Inflammatory macrophage treated with lipopolysaccharide for 4 hours (primary cell): ENCODE results near the gene SH3PXD2A.

Experiments used
- DNase-seq: peaks from one replicate; pipeline ENCODE4 v3.0.0-alpha.2; 2020

SH3PXD2A gene

DNA sequence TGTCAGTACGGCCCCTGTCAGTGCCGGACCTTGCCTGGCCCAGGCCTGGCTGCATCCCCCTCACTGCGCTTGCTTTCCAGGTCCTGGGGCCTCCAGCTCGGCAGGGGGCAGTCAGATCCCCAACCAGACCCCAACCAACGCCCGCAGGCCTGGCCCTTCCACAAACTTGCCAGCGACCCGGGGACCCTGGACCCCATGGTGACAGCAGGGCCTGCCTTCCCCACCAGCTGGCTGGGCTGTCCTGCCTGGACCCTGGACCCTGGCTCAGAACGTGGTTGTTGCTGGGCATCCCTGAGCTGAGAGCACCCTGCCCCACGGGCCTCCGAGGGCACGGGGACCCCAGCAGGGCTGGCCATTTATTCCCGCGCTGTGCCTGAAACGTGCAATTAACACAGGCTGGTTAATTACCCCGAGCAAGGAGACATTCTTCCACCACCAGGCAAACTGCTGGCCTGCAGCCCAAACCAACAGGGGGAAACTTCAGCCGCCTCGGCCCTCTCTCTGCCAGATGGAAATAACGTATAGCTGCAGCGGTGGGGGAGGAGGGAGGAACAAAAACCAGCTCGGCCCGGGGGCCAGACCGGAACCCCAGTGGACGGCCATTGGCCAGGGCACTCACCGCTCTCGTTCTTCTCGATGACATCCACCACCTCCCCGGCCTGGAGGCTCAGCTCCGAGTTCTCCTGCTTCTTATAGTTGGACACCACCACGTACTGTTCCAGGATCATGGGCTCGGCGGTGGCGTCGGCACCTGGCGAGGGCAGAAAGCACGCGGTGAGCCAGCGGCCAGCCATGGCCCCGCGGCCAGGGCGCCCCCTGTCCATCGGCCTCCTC, 194.8 kb downstream of the SH3PXD2A start:
- peak; percentile 58 for DNase-seq

DNA sequence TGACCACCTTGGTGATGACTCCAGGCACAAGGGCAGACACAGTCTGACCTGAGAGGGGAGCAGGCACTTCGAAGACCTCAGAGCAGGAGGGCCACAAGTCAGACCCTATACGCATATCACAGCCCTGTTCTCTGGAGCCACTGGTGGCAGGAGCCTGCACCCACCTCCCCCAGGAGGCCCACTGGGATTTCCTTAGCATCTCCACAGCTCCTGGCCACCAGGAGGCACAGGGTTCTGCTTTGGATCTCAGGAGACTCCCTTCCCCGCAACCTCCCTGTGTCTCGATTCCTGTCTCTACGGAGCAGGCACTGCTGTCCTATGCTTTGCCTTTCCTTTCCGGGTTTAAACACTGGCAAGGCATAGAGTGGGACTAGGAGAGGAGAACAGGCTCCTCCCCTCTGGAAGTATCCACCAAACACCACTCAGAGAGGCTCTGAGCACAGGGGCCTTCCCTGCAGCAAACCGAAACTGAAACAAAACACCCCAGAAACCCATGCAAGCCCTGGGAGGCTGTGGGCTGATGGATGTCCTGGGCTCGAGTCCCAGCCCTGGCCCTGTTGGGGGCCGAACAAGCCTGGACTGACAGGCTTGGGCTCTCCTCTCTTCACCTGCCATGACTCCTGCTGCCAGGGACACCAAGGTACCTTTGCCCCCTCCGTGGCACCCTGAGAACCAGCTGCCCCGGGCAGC, 195.6 kb downstream of the SH3PXD2A start:
- DNase-seq, result peak; percentile 90

- DNase-seq, result no peak
Measured at GRCh38 chr10:103658049-103658577, 197.3 kb downstream of the SH3PXD2A start.

GRCh38 chr10:103657061-103657591, 198.2 kb downstream of the SH3PXD2A start:
- DNase-seq, result peak; percentile 28

GRCh38 chr10:103654925-103655324, 200.5 kb downstream of the SH3PXD2A start:
- DNase-seq, result no peak

GRCh38 chr10:103653581-103654037, 201.8 kb downstream of the SH3PXD2A start:
- DNase-seq, result no peak

DNA sequence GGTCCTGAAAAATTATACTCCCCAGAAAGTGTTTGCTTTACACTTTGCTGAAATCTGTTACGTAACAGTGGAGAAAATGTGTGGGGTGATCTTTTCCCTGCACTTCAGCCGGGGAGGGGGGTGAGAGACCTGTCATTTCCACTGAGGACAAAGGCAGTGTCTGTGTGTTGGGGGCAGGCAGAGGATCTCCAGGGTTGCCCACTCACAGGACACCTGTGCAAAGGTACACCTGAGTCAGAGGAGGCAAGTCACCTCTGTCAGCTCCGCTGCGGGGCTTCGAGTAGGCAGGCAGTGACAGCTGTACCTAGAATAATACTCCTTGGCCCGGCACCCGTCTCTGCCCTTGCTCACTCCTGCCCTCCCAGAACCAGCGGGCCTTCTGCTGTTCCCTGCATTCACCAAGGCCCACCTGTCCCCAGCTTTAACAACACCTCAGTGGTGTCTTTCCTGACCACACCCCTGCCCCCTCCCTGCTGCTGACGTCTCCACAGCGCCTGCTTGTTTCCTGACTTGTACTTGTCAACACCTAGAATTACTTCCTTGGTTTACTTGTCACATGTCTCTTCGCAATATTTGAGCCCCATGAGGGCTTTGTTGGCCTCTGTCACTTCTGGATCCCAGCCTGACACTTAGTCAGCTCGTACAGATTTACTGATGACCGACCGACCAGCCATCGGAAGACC, 202.6 kb downstream of the SH3PXD2A start:
- peak; percentile 37 for DNase-seq

DNA sequence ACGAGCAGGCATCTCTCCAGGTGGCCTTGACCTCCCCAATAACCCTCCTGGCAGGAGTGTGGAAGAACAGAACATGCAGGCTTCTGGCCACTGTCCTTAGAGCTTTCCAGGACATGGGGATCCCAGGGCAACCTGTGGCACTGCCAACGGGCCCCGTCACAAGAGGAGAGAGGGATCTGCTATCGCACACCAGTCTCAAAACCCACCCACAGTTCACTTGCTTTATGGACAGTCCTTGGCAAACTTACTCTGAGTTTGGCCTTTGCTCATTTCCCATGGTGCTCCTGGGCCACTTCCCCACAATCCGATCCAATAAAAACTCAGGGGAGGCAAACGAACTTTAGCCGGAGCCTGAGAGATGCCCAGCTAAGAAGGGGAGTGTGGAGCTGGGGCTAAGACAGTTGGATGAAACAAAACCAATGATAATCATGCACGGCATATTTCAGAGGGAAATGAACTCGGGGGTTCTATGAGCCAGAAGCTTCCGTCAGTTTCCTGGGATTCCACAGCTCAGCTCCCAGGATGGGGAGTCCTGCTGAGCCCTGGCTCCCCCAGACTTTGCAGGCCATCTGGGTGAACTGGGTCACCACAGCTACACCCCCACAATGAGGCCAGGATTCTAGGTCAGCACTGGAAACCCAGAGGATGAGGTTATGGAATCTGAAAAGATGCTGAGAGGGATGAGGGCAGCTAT, 203.4 kb downstream of the SH3PXD2A start:
- DNase-seq, result no peak

- DNase-seq, result no peak
Measured at GRCh38 chr10:103651333-103651732, 204.0 kb downstream of the SH3PXD2A start.

DNA sequence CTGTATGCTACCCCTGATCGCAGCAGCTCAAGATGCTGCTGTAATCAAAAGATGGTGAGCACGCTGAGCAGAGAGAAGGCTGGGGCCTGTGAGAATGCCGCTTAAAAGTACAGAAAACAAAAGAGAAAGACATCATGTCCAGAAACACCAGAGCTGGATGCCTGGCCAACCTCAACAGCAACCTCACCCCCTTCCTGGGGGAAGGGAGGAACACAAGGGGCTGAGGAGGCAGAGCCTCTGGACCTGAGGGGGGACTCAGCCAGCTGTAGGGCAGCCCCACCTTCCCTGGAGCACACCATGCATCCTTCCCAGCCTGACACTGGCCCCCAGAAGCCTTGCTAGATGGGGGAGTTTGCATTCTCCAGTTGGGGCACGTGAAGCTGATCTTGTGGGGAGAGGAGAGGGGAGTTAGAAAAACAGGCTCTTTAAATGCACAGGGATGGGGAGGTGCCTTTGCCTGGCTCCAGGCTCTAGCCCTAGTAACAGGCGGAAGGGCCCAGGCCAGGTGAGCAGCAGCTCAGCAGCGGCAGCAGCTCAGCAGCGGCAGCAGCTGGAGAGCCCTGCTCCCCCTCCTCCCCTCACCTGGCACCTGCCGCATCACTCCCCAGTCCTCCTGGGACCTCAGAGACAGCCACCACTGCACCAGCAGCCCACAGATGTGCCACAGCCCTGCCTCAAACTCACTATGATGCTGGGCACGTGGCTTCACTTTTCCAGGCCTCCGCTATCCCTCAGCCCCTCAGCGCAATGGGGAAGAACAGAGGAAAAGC, 205.5 kb downstream of the SH3PXD2A start:
- DNase-seq, result no peak

GRCh38 chr10:103648636-103649532, 206.5 kb downstream of the SH3PXD2A start:
- peak; percentile 17 for DNase-seq

- DNase-seq, result no peak
Measured at GRCh38 chr10:103648251-103648635, 207.1 kb downstream of the SH3PXD2A start.

DNA sequence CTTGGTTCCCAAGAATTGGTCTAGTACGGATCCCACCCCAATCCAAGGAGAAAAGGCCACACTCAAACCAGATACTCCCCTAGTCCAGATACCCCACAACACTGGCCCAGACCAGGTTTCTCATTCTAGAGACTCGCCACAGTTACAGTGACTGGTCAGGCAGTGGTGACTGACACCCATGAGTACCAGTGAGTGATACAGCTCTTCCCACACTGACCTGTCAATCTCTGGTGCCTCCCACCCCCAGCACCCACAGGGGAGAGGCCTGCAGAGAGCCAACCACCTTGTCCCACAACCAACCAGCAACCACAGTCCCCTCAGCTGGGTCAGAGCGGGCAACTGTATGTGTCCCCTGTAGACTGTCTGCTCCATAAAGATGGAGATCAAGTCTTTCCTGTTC, 209.1 kb downstream of the SH3PXD2A start:
- peak; percentile 30 for DNase-seq

DNA sequence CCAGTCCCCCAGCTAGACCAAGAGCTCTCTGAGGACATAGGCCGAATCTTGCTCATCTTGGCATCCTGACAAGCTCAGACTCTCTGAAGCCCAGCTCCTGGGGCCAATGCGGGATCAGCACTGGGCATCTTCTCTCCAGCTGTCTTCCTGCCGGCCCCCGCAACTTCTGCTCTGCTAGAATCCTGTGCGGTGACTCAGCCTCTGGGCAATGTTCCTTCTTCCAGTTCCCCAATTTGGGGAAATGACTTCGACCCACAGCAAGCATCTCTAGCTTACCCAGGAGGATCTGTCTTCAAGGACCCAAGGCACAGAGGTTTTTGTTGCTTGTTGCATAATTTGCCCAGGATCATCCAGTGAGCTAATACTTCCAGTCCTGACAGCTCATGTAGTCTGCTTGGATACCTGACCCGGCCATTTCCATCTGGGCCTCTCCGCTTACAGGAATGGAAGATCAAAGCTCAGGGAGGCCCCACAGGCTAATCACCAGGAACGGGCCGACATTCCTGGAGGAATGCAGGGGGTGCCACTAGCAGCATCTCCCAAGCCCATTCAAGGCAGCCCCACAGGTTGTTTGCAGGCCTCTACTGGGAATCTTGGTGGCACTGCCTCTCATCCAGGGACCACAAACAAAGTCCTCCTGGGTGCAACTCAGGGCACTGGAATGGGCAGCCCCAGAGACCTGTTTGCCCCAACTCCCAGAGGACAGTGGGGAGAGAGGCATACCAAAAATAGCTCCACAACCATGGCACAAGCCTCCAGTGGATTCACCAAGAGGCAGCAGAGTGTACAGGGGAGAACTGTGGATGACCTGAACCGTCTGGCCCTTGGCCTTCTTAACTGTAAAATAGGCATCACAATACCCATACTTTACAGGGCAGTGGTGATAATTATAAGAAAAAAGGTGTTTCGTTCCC, 210.0 kb downstream of the SH3PXD2A start:
- DNase-seq, result peak; percentile 93

- no peak for DNase-seq
Measured at GRCh38 chr10:103643381-103643780, 212.0 kb downstream of the SH3PXD2A start.

- DNase-seq, result no peak
Measured at GRCh38 chr10:103641326-103641725, 214.1 kb downstream of the SH3PXD2A start.

DNA sequence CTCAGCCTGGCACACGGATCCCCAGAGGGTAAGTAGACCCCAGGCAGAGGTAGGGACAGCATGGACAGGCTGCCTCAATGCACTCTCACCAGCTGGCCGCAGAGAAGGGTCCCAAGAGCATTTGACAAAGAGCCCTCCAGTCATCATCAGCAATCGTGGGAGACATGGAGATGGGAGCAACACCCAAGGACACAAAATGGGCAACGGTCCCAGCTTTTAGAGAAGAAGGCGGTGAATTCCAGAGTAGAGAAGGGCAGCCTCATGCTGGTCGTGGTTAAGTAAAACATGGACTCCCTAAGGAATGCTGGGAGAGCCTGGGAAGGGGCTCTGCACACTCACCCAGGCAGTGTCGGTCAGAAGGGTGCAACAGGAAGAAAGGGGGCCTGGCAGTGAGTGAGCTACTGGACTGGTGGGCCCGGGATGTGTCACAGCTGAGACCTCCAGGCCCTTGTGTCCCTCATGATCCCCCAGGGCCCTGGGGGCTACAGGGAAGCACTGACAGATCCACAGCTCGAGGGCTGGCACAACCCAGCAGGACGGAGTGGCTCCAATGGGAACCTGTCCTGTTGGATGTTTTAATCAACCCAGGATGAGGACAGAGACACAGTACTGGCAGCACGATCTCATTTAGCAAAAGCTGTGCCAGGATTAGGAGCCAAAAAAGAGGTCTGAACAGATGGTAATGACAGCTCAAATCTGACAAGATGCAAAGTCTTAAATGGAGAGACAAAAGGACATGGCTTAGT, 214.8 kb downstream of the SH3PXD2A start:
- DNase-seq, result no peak

DNA sequence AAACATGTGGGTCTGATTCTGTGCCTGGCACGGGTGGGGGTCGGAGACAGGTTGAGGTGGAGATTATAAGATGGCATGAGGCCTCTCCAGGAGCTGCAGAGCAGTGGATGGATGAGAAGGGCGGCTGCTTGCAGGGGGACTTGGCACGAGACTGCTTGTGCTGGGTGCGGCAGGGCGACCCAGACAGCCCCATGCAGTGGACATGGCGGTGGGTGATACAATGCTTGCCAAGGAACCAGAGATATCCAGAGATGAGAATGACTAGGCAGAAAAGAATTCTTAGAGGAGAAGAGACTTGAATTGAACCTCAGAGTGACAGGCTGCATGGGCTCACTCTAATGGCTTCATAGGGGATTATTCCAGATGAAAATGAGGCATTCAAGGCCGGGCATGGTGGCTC, 216.4 kb downstream of the SH3PXD2A start:
- DNase-seq, result no peak
